ENCODE measurements around the gene KCNS1.
"Not testable (repeated sequence)": the region's sequence is repeated elsewhere in the genome, so short reads cannot be mapped to it uniquely, and the experiment has no call there.

Gene KCNS1

DNA sequence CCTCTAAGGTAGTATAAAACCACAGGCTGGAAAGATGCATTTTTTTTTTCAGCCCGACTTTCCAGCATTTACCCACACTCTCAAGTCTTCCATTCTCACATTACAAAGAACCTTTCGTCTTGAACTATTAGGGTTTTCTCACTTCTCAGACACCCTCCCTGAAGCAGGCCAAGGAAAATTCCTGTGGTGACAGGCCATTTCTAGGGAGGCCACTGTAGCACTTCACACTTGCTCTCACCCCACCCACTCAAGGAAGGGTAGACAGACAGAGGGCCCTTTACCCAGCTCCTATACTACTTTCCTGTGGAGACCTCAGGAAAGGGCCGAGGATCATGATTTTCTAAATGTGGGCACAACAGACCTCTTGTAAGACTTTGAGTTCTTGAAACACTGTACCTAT is 27.7 kb downstream of the KCNS1 start:
- DNase-seq (ENCODE audit: low read depth) = no peak

GRCh38 chr20:45072066-45072465 is 28.9 kb downstream of the KCNS1 start:
- no peak for DNase-seq (ENCODE audit: low read depth)

- DNase-seq (ENCODE audit: low read depth) = no peak
Measured at GRCh38 chr20:45070932-45071632, 29.8 kb downstream of the KCNS1 start.

DNA sequence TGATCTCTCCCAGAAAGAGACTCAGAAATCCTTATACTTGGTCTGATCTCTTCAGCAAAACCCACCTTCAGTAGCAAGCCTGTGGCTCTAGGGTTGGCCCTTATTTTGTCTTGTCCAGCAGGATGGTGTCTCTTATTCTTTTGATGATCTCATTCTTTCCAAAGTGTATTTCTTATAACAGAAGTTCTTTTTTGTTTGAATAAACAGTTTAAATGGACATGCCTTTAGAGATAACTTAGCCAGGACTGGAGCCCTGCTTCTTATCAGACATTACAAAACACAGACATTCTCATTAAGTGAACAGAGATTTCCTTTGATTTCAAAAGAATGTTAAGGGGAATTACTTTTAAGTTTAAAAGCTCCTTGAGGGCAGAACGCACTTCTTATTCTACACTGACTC is 31.7 kb downstream of the KCNS1 start:
- no peak for DNase-seq (ENCODE audit: low read depth)

DNA sequence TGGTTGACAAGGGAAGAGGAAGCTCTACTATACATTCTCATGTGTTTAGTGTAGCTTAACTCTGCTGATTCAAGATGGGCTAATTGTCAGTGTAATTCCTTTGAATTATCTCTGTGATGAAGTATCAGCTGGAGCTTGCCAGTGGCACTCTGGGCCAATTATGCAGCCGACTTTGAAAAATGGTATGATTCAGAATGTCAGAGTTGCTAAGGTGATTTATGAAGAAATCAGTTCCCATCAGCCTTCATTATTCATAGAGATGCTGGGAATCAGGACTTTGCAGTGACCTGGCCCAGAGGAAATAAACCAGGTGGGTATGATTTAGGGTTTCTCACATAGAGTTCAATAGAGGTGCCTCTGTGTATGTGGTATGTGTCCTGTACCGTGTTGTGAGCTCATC is 33.4 kb downstream of the KCNS1 start:
- no peak for DNase-seq (ENCODE audit: low read depth)

- no peak for DNase-seq (ENCODE audit: low read depth)
Measured at GRCh38 chr20:45067087-45067486, 33.8 kb downstream of the KCNS1 start.

DNA sequence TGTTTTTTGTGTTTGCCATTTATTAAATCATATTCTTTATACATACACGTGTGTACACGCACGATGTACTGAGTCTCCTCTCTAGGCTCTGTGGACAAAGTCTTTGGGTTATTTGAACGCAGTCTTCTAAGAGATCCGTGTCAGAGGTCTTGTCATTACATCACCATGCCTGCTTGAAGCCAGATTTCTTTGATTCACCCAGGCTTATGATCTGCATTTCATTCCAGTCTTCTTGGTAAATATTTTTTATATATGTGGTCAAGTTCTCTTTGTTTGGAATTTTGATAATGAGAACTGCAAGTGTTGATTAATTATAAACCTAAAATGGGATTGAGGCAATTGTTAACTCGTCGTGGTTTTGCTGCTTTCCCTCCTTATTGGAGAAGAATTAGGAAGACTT is 34.6 kb downstream of the KCNS1 start:
- DNase-seq (ENCODE audit: low read depth) = no peak

DNA sequence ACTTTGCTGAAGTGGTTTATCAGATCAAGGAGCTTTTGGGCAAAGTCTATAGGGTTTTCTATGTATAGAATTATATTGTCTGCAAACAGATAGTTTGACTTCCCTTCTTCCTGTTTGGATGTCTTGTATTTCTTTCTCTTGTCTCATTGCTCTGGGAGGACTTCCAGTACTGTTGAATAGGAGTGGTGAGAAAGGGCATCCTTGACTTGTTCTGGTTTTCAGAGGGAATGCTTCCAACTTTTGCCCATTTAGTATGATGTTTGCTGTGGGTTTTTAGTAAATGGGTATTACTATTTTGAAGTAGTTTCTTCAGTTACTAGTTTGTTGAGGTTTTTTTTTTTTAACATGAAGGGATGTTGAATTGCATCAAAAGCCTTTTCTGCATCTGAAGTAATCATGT is 36.1 kb downstream of the KCNS1 start:
- no peak for DNase-seq (ENCODE audit: low read depth)

- not testable (repeated sequence) for DNase-seq (ENCODE audit: low read depth)
Measured at GRCh38 chr20:45063107-45063506, 37.8 kb downstream of the KCNS1 start.

GRCh38 chr20:45061244-45061643 is 39.7 kb downstream of the KCNS1 start:
- DNase-seq (ENCODE audit: low read depth) = no peak

- no peak for DNase-seq (ENCODE audit: low read depth)
Measured at GRCh38 chr20:45060294-45060693, 40.6 kb downstream of the KCNS1 start.

GRCh38 chr20:45059022-45059728 is 41.8 kb downstream of the KCNS1 start:
- no peak for DNase-seq (ENCODE audit: low read depth)

- DNase-seq (ENCODE audit: low read depth) = no peak
Measured at GRCh38 chr20:45058168-45058850, 42.6 kb downstream of the KCNS1 start.

DNA sequence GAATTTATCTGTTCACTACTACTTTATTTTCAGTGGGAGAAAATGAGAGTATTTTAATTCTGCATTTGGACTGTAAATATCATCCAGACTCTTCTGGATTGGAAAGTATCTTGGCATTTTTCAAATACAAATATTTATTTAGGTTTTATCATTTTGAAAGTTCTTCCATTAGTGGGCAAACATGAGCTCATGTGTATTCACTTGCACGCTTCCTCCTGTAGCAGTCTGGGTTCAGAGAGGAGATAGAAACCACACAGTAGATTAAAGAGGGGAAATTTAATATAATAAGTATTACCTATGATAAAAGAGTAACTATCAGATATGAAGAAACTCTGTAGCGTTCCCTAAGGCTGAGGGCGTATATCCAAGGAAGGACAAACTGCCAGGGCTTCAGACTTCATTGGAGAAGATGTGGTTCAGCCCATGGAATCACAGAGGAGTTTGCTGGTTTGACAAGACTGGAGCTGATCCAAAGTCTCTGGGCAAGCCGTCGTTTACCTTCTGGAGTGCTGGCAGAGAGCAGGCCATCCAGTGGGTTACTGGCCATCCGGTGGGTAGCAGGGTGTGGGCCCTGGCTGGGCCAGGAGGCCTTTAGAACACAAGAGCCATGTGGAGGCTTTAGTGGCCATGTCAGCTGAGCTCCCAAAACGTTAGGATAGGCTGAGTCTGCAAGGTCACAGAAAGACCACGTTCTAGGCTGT is 44.3 kb downstream of the KCNS1 start:
- DNase-seq (ENCODE audit: low read depth) = no peak

- no peak for DNase-seq (ENCODE audit: low read depth)
Measured at GRCh38 chr20:45055056-45055455, 45.9 kb downstream of the KCNS1 start.

- DNase-seq (ENCODE audit: low read depth) = no peak
Measured at GRCh38 chr20:45053430-45054351, 47.2 kb downstream of the KCNS1 start.

- DNase-seq (ENCODE audit: low read depth) = no peak
Measured at GRCh38 chr20:45052698-45053429, 48.1 kb downstream of the KCNS1 start.

GRCh38 chr20:45051204-45052060 is 49.5 kb downstream of the KCNS1 start:
- DNase-seq (ENCODE audit: low read depth) = no peak

DNA sequence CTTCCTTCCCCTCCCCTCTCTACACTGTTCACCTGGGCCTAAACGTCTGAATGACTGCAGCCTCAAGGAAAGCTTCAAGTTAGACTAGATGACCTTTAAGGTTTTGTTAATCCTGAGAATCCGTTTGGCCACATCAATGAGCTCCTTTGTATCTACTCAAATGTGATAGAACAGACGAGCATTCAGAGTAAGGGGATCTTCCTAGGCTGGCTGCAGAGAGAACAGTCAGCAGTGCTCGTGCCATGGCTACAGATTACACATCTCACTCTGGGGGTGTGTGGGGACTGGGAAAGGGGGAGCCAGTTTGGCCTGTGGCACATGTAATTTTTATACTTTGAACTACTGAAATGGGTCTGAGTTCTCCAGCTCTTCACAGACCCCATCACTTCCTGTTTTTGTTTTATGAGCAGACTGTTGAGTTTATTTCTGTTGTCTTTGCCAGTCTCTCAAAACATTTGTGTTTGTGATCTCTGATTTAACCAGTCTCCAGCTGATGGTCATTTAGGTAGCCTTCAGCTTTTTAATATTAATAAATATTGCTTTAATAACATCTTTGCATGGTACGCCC is 50.9 kb downstream of the KCNS1 start:
- DNase-seq (ENCODE audit: low read depth) = no peak

DNA sequence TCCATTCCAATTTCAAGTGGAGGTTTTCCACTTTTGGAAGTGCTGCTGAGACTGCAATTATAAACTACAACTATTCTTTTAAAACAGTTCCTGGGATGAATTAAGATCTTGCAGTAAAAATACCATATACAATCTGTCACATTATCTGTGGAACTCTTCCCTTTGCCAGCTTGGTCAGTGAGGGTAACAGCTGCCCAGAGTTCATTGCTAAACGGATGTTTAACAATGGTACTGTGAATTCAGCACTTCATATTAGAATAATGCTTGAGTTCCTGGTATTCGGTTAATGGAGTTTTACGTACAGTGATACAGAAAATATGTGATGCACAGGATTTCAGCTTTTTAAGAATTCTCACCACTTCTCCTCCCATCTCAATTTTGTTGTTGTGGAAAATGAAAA is 51.5 kb downstream of the KCNS1 start:
- no peak for DNase-seq (ENCODE audit: low read depth)

All from stimulated activated CD8-positive, alpha-beta memory T cell treated with anti-CD3 and anti-CD28 coated beads, Interleukin-7, amount 100 ng/mL, for 24 hours (primary cell).